ENCODE results near the gene IFNL4.
"Not testable (repeated sequence)": the region's sequence is repeated elsewhere in the genome, so short reads cannot be mapped to it uniquely, and the experiment has no call there.

The IFNL4 gene

DNA sequence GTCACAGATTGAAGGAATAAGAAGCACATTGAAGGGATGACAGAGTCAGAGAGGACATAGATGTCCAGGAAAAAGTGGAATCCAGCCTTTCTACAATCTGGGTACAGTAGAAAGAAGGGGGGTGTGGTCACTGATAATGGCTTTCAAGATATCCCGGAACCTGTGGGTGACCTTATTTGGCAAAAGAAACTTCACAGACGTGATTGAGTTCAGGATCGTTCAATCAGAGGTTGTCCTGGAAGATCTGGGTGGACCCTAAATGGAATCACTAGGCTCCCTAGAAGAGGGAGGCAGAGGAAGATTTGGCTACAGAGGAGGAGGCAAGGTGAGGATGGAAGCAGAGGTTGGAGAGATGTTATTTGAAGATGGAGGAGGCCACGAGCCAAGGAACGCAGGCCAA, 31.6 kb downstream of the IFNL4 start:
- TF ChIP-seq CTCF (IDR thresholded peaks at IDR 0.05; ENCODE audit: low read depth, low read length, missing control alignments), result no peak
- H3K4me3 ChIP-seq (replicated peaks; ENCODE audit: low read depth, low read length), result no peak overlapping the region

GRCh38 chr19:39215323-39215722, 33.3 kb downstream of the IFNL4 start:
- not testable (repeated sequence) for H3K4me3 ChIP-seq (replicated peaks; ENCODE audit: low read depth, low read length); DNase-seq (ENCODE audit: extremely low read depth, low read depth)

More for the DNA sequence above, 31.6 kb downstream of the IFNL4 start:
- no peak for DNase-seq (ENCODE audit: extremely low read depth, low read depth)

GRCh38 chr19:39212375-39212742, 36.3 kb downstream of the IFNL4 start:
- H3K4me3 ChIP-seq (replicated peaks; ENCODE audit: low read depth, low read length), result no peak overlapping the region
- DNase-seq (ENCODE audit: extremely low read depth, low read depth), result no peak
- peak; percentile 53 for TF ChIP-seq CTCF (IDR thresholded peaks at IDR 0.05; ENCODE audit: low read depth, low read length, missing control alignments)

DNA sequence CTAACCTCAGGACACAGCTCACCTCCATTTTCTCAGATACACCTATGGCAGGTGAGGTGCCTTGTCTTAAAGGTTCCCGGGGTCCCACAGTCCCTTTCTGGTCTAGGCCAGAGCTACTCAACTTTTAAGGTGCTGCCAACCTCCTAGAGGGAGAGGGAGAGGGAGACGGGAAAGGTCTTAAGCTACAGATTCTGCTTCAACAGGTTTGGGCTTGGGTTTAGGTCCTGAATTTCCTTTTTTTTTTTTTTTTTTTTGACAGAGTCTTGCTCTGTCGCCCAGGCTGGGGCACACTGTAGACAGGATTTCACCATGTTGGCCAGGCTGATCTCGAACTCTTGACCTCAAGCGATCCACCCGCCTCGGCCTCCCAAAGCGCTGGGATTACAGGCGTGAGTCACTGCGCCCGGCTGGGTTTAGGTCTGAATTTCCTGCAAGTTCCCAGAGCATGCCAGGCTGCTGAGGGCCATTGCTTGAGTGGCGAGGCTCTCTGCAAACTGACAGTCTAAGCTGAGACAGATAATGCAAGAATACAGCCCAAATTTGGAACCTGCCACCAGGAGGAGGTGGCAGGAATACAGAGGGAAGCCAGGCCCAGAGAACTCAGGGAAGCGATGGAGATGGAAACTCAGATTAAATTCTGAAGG, 36.8 kb downstream of the IFNL4 start:
- no peak for TF ChIP-seq CTCF (IDR thresholded peaks at IDR 0.05; ENCODE audit: low read depth, low read length, missing control alignments)
- no peak for DNase-seq (ENCODE audit: extremely low read depth, low read depth)
- no peak overlapping the region for H3K4me3 ChIP-seq (replicated peaks; ENCODE audit: low read depth, low read length)

- no peak for TF ChIP-seq CTCF (IDR thresholded peaks at IDR 0.05; ENCODE audit: low read depth, low read length, missing control alignments)
- no peak overlapping the region for H3K4me3 ChIP-seq (replicated peaks; ENCODE audit: low read depth, low read length)
- no peak for DNase-seq (ENCODE audit: extremely low read depth, low read depth)
Observed at GRCh38 chr19:39209196-39209595, 39.5 kb downstream of the IFNL4 start.

- DNase-seq (ENCODE audit: extremely low read depth, low read depth), result no peak
- H3K4me3 ChIP-seq (replicated peaks; ENCODE audit: low read depth, low read length), result no peak overlapping the region
- no peak for TF ChIP-seq CTCF (IDR thresholded peaks at IDR 0.05; ENCODE audit: low read depth, low read length, missing control alignments)
Observed at GRCh38 chr19:39208175-39208795, 40.4 kb downstream of the IFNL4 start.

DNA sequence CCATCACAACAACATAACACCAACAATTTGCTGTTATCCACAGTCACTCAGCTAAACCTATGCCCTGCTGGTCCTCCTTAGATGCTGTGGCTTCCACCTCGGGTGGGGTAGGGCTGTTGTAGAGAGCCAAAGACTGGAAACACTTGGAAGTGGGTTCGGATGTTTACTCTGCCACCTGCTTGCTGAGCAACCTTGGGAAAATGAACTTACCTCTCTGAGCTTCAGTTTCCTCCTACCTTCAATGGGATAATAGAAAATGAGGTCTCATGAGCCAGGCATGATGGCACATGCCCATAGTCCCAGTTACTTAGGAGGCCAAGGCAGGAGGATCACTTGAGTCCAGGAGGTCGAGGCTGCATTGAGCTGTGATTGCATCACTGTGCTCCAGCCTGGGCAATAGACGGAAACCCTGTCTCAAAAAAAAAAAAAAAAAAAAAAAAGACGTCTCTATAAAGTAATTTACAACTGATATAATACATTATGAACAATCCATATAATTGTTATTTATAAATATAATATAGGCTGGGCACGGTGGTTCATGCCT, 41.3 kb downstream of the IFNL4 start:
- no peak for TF ChIP-seq CTCF (IDR thresholded peaks at IDR 0.05; ENCODE audit: low read depth, low read length, missing control alignments)
- H3K4me3 ChIP-seq (replicated peaks; ENCODE audit: low read depth, low read length), result no peak overlapping the region
- no peak for DNase-seq (ENCODE audit: extremely low read depth, low read depth)

Measured in HFF-Myc (cell line).